ENCODE measurements around the gene NIPAL3.

DNA sequence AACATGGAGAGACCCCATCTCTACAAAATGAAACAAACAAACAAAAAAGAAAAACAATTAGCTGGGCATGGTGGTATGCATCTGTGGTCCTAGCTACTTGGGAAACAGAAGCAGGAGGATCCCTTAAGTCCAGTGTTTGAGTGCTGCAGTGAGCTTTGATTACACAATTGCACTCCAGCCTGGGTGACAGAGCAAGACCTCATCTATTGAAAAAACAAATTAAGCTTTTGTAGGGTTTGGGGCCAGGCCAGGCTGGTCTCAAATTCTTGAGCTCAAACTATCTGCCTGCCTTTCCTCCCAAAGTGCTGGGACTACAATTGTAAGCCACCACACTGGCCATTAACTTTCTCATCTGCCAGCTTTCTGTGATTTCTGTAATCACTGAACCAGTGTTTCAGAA lies 27.2 kb downstream of the NIPAL3 start:
- no peak for TF ChIP-seq JAZF1 (CRISPR knock-in tag; IDR thresholded peaks at IDR 0.05)
- TF ChIP-seq, protein P1, sequence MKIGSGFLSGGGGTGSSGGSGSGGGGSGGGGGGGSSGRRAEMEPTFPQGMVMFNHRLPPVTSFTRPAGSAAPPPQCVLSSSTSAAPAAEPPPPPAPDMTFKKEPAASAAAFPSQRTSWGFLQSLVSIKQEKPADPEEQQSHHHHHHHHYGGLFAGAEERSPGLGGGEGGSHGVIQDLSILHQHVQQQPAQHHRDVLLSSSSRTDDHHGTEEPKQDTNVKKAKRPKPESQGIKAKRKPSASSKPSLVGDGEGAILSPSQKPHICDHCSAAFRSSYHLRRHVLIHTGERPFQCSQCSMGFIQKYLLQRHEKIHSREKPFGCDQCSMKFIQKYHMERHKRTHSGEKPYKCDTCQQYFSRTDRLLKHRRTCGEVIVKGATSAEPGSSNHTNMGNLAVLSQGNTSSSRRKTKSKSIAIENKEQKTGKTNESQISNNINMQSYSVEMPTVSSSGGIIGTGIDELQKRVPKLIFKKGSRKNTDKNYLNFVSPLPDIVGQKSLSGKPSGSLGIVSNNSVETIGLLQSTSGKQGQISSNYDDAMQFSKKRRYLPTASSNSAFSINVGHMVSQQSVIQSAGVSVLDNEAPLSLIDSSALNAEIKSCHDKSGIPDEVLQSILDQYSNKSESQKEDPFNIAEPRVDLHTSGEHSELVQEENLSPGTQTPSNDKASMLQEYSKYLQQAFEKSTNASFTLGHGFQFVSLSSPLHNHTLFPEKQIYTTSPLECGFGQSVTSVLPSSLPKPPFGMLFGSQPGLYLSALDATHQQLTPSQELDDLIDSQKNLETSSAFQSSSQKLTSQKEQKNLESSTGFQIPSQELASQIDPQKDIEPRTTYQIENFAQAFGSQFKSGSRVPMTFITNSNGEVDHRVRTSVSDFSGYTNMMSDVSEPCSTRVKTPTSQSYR (CRISPR knock-in tag; IDR thresholded peaks at IDR 0.05) = no peak
- TF ChIP-seq, protein P2, sequence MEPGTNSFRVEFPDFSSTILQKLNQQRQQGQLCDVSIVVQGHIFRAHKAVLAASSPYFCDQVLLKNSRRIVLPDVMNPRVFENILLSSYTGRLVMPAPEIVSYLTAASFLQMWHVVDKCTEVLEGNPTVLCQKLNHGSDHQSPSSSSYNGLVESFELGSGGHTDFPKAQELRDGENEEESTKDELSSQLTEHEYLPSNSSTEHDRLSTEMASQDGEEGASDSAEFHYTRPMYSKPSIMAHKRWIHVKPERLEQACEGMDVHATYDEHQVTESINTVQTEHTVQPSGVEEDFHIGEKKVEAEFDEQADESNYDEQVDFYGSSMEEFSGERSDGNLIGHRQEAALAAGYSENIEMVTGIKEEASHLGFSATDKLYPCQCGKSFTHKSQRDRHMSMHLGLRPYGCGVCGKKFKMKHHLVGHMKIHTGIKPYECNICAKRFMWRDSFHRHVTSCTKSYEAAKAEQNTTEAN (CRISPR knock-in tag; IDR thresholded peaks at IDR 0.05) = no peak
- TF ChIP-seq, protein P3, sequence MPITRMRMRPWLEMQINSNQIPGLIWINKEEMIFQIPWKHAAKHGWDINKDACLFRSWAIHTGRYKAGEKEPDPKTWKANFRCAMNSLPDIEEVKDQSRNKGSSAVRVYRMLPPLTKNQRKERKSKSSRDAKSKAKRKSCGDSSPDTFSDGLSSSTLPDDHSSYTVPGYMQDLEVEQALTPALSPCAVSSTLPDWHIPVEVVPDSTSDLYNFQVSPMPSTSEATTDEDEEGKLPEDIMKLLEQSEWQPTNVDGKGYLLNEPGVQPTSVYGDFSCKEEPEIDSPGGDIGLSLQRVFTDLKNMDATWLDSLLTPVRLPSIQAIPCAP (CRISPR knock-in tag; IDR thresholded peaks at IDR 0.05) = no peak
- TF ChIP-seq, protein P4, sequence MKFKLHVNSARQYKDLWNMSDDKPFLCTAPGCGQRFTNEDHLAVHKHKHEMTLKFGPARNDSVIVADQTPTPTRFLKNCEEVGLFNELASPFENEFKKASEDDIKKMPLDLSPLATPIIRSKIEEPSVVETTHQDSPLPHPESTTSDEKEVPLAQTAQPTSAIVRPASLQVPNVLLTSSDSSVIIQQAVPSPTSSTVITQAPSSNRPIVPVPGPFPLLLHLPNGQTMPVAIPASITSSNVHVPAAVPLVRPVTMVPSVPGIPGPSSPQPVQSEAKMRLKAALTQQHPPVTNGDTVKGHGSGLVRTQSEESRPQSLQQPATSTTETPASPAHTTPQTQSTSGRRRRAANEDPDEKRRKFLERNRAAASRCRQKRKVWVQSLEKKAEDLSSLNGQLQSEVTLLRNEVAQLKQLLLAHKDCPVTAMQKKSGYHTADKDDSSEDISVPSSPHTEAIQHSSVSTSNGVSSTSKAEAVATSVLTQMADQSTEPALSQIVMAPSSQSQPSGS (CRISPR knock-in tag; IDR thresholded peaks at IDR 0.05; ENCODE audit: borderline replicate concordance, low read depth) = no peak
- TF ChIP-seq, protein P5, sequence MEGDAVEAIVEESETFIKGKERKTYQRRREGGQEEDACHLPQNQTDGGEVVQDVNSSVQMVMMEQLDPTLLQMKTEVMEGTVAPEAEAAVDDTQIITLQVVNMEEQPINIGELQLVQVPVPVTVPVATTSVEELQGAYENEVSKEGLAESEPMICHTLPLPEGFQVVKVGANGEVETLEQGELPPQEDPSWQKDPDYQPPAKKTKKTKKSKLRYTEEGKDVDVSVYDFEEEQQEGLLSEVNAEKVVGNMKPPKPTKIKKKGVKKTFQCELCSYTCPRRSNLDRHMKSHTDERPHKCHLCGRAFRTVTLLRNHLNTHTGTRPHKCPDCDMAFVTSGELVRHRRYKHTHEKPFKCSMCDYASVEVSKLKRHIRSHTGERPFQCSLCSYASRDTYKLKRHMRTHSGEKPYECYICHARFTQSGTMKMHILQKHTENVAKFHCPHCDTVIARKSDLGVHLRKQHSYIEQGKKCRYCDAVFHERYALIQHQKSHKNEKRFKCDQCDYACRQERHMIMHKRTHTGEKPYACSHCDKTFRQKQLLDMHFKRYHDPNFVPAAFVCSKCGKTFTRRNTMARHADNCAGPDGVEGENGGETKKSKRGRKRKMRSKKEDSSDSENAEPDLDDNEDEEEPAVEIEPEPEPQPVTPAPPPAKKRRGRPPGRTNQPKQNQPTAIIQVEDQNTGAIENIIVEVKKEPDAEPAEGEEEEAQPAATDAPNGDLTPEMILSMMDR (IDR thresholded peaks at IDR 0.05) = no peak
